K562 (cell line): ENCODE results near the gene ARHGAP30. TPM values are rescaled to one million over a fixed set of nuclear protein-coding genes. Genes with fewer than 3 reads are reported as not detected.

Source experiments
- CBX1 ChIP-seq: sonication (generic); IDR thresholded peaks from 2 replicates; pipeline ENCODE4 v1.6.1; 2016; ENCODE audit warnings: antibody characterized with exemption, low read depth, mild to moderate bottlenecking
- CHD1 ChIP-seq: fragments of 200-600 bp; sonication (generic); IDR thresholded peaks from one replicate; pipeline ENCODE4 v1.6.1; 2012; ENCODE audit warnings: mild to moderate bottlenecking, moderate library complexity, low read length, inconsistent platforms
- HDAC8 ChIP-seq: fragments of 450-650 bp; IDR thresholded peaks from 2 replicates; pipeline ENCODE4 v1.6.1; 2016; ENCODE audit warnings: mild to moderate bottlenecking, missing genetic modification characterization, moderate library complexity, missing compliant biosample characterization
- HIVEP1 ChIP-seq: fragments of 250-450 bp; sonication (Bioruptor Pico); IDR thresholded peaks from 2 replicates; pipeline ENCODE4 v1.4.0; 2020; ENCODE audit warnings: mild to moderate bottlenecking
- HNRNPLL ChIP-seq: fragments of 200-400 bp; formaldehyde crosslinking; IDR thresholded peaks from 2 replicates; pipeline ENCODE4 v1.6.1; 2017; ENCODE audit warnings: low read length, low read depth, mild to moderate bottlenecking; ENCODE audit not compliant: poor library complexity, severe bottlenecking
- KLF13 ChIP-seq: fragments of 450-650 bp; IDR thresholded peaks from 2 replicates; pipeline ENCODE4 v1.6.1; 2016; ENCODE audit warnings: missing genetic modification characterization, low read depth, mild to moderate bottlenecking, missing compliant biosample characterization, moderate library complexity, borderline replicate concordance
- L3MBTL2 ChIP-seq: fragments of 450-650 bp; IDR thresholded peaks from 2 replicates; pipeline ENCODE4 v1.6.1; 2016; ENCODE audit warnings: mild to moderate bottlenecking, moderate library complexity
- MIER1 ChIP-seq: fragments of 450-650 bp; IDR thresholded peaks from 2 replicates; pipeline ENCODE4 v1.6.1; 2016; ENCODE audit warnings: antibody characterized with exemption, mild to moderate bottlenecking, low read depth
- STAT5A ChIP-seq: IDR thresholded peaks from 2 replicates; pipeline ENCODE4 v1.6.1; 2012; ENCODE audit warnings: low read length, inconsistent platforms, borderline replicate concordance
- ZC3H4 ChIP-seq: sonication (generic); formaldehyde crosslinking; IDR thresholded peaks from 2 replicates; pipeline ENCODE4 v1.9.0; 2021; ENCODE audit warnings: missing genetic modification reagents, borderline replicate concordance
- ZFP36 ChIP-seq: fragments of 150-350 bp; IDR thresholded peaks from 2 replicates; pipeline ENCODE4 v1.6.1; 2018; ENCODE audit warnings: low read length, low read depth; ENCODE audit not compliant: partially characterized antibody
- polyA plus RNA-seq, 8 experiments: library from polyadenylated mRNA; depleted of rRNA in 4 of 8; stranded (reverse) in 5 of 8; unstranded in 3 of 8; fragments of >200 nt; fragmentation: Nextera tagmentation in 2 of 8; fragmentation: Illumina TruSeq in 1 of 8; extraction: Ambion mirVana in 2 of 8; extraction: Trizol in 1 of 8; gene quantifications; 2 replicates each; pipeline versions ENCODE4 v1.2.1 to v1.2.3, GENCODE V29; 2011 to 2014; ENCODE audit warnings: inconsistent platforms in 1 of 8, missing spikeins in 1 of 8
- total RNA-seq, 7 experiments: library from RNA; depleted of rRNA in 6 of 7; stranded (reverse); fragments of >200 nt in 6 of 7; fragmentation: Illumina TruSeq in 2 of 7; extraction: Trizol in 2 of 7; gene quantifications; 2 replicates each; pipeline versions ENCODE4 v1.2.1 to v1.2.3, GENCODE V29; 2011 to 2021; ENCODE audit warnings: low replicate concordance in 1 of 7
- TF ChIP-seq, protein P1 (sequence below): fragments of 200-800 bp; sonication (Bioruptor generic); IDR thresholded peaks from 2 replicates; pipeline ENCODE4 v1.6.1; 2017; ENCODE audit warnings: missing genetic modification characterization, missing compliant biosample characterization
- TF ChIP-seq, protein P2 (sequence below): fragments of 450-650 bp; IDR thresholded peaks from 2 replicates; pipeline ENCODE4 v1.6.1; 2017; ENCODE audit warnings: mild to moderate bottlenecking, moderate library complexity
- TF ChIP-seq, protein P3 (sequence below), 2 experiments: fragments of 150-350 bp in 1 of 2; IDR thresholded peaks; 2 replicates each; pipeline ENCODE4 v1.6.1; 2012 to 2016; ENCODE audit warnings: low read depth in 2 of 2, low read length in 2 of 2, mild to moderate bottlenecking in 1 of 2, moderate library complexity in 1 of 2
- TF ChIP-seq, protein P4 (sequence below), 3 experiments: fragments of 200-800 bp in 1 of 3; fragments of 250-450 bp in 1 of 3; fragments of 450-650 bp in 1 of 3; sonication (Bioruptor Pico) in 1 of 3; sonication (Bioruptor generic) in 1 of 3; formaldehyde crosslinking in 1 of 3; IDR thresholded peaks; 2 replicates each; pipeline versions ENCODE4 v1.6.1 to v1.8.0; 2016 to 2022; ENCODE audit warnings: mild to moderate bottlenecking in 2 of 3, missing genetic modification characterization in 2 of 3, missing compliant biosample characterization in 1 of 3, moderate library complexity in 1 of 3

Gene ARHGAP30
- total and polyA plus RNA-seq, 9 of the 15 experiments (the other 6 are each of a cell fraction or from before 2014, with no cell fraction given), result 0.01 to 0.73 (median 0.12) TPM

DNA sequence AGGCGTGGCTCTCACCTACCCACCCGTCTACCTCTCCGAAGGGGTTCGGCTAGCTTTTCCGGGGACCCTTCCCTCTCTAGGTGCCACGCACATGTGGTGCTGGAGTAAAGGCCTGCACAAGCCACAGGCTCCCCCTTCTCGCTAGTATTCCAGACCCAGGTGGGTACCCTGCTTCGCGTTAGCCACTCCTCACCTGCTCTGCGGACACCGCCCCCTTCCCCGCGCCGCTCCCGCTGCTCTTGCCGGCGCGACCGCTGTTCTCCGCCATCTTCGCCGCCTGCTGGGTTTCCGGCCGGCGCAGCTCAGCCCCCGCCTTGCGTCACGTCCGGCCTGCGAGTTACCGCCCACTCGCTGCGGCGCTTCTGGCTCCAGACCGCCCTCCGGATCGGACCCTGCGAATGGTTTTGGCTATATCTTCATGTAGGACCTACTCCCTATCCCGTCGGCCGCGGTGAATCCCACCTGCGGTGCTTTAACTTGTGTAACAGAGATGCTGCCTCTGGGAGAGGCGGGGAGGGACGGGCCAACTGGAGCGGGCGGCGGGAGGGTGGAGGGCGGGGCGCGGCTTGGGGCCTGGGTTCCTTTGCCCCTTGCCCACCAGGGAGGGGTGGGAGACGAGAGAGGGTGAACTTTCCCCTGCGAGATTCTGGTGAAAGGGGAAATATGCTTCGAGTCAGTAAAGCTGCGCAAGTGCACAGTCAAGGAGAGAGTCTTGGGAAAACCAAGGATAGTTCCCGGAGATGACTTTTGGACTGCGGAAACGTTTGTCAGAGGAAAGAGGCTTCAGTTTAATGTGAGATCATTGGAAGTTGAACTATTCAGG lies 48.3 kb upstream of the ARHGAP30 start, which contains the start of the genes NIT1 and PFDN2 (continued):
- TF ChIP-seq ZC3H4 (CRISPR knock-in tag) (no peak), L3MBTL2 (no peak; the same call in 1 of the 2 replicates), HIVEP1 (no peak), KLF13 (tag) (peak; percentile 98), HNRNPLL (peak; percentile 85), STAT5A (no peak), ZFP36 (no peak), HDAC8 (tag) (no peak), CBX1 (no peak), CHD1 (peak; percentile 70), MIER1 (no peak)
- TF ChIP-seq, protein P1, sequence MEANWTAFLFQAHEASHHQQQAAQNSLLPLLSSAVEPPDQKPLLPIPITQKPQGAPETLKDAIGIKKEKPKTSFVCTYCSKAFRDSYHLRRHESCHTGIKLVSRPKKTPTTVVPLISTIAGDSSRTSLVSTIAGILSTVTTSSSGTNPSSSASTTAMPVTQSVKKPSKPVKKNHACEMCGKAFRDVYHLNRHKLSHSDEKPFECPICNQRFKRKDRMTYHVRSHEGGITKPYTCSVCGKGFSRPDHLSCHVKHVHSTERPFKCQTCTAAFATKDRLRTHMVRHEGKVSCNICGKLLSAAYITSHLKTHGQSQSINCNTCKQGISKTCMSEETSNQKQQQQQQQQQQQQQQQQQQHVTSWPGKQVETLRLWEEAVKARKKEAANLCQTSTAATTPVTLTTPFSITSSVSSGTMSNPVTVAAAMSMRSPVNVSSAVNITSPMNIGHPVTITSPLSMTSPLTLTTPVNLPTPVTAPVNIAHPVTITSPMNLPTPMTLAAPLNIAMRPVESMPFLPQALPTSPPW (CRISPR knock-in tag), result peak; percentile 76
- TF ChIP-seq, protein P2, sequence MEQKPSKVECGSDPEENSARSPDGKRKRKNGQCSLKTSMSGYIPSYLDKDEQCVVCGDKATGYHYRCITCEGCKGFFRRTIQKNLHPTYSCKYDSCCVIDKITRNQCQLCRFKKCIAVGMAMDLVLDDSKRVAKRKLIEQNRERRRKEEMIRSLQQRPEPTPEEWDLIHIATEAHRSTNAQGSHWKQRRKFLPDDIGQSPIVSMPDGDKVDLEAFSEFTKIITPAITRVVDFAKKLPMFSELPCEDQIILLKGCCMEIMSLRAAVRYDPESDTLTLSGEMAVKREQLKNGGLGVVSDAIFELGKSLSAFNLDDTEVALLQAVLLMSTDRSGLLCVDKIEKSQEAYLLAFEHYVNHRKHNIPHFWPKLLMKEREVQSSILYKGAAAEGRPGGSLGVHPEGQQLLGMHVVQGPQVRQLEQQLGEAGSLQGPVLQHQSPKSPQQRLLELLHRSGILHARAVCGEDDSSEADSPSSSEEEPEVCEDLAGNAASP, result no peak
- TF ChIP-seq, protein P3, sequence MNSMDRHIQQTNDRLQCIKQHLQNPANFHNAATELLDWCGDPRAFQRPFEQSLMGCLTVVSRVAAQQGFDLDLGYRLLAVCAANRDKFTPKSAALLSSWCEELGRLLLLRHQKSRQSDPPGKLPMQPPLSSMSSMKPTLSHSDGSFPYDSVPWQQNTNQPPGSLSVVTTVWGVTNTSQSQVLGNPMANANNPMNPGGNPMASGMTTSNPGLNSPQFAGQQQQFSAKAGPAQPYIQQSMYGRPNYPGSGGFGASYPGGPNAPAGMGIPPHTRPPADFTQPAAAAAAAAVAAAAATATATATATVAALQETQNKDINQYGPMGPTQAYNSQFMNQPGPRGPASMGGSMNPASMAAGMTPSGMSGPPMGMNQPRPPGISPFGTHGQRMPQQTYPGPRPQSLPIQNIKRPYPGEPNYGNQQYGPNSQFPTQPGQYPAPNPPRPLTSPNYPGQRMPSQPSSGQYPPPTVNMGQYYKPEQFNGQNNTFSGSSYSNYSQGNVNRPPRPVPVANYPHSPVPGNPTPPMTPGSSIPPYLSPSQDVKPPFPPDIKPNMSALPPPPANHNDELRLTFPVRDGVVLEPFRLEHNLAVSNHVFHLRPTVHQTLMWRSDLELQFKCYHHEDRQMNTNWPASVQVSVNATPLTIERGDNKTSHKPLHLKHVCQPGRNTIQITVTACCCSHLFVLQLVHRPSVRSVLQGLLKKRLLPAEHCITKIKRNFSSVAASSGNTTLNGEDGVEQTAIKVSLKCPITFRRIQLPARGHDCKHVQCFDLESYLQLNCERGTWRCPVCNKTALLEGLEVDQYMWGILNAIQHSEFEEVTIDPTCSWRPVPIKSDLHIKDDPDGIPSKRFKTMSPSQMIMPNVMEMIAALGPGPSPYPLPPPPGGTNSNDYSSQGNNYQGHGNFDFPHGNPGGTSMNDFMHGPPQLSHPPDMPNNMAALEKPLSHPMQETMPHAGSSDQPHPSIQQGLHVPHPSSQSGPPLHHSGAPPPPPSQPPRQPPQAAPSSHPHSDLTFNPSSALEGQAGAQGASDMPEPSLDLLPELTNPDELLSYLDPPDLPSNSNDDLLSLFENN (IDR thresholded peaks at IDR 0.05; ENCODE audit: low read depth in 2 of 2, low read length in 2 of 2), result no peak
- TF ChIP-seq, protein P4, sequence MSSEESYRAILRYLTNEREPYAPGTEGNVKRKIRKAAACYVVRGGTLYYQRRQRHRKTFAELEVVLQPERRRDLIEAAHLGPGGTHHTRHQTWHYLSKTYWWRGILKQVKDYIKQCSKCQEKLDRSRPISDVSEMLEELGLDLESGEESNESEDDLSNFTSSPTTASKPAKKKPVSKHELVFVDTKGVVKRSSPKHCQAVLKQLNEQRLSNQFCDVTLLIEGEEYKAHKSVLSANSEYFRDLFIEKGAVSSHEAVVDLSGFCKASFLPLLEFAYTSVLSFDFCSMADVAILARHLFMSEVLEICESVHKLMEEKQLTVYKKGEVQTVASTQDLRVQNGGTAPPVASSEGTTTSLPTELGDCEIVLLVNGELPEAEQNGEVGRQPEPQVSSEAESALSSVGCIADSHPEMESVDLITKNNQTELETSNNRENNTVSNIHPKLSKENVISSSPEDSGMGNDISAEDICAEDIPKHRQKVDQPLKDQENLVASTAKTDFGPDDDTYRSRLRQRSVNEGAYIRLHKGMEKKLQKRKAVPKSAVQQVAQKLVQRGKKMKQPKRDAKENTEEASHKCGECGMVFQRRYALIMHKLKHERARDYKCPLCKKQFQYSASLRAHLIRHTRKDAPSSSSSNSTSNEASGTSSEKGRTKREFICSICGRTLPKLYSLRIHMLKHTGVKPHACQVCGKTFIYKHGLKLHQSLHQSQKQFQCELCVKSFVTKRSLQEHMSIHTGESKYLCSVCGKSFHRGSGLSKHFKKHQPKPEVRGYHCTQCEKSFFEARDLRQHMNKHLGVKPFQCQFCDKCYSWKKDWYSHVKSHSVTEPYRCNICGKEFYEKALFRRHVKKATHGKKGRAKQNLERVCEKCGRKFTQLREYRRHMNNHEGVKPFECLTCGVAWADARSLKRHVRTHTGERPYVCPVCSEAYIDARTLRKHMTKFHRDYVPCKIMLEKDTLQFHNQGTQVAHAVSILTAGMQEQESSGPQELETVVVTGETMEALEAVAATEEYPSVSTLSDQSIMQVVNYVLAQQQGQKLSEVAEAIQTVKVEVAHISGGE (CRISPR knock-in tag; IDR thresholded peaks at IDR 0.05), result peak in 1 of 3 experiments; percentile 84; a peak in 3 of 6 replicates
